ENCODE data around the gene PHKG2.
A peak's percentile ranks its signal among the peaks of the same experiment; 100 is the strongest.

PHKG2 gene

GRCh38 chr16:30728899-30729672, 19.1 kb upstream of the PHKG2 start:
- DNase-seq (ENCODE audit: low spot score): no peak

DNA sequence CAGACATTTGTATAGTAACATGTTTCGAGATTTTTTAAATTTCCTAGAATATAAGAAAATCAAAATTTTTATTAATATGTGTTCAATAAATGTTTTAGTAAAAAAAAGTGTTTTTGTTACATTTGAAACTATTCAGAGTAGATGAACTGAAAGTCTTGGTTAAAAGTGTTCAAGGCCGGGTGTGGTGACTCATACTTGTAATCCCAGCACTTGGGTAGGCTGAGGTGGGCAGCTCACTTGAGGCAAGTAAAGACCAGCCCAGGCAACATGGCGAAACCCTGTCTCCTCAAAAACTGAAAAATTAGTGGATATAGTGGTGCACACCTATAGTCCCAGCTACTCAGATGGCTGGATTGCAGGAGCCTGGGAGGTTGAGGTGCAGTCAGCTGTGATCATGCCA, 16.8 kb upstream of the PHKG2 start:
- no peak for DNase-seq (ENCODE audit: low spot score)

GRCh38 chr16:30736995-30737793, 11.0 kb upstream of the PHKG2 start:
- DNase-seq (ENCODE audit: low spot score): no peak

- no peak for DNase-seq (ENCODE audit: low spot score)
Measured at GRCh38 chr16:30737794-30738648, 10.2 kb upstream of the PHKG2 start.

- DNase-seq (ENCODE audit: low spot score): no peak
Measured at GRCh38 chr16:30738984-30739951, 9.0 kb upstream of the PHKG2 start.

- no peak for DNase-seq (ENCODE audit: low spot score)
Measured at GRCh38 chr16:30740364-30741251, 7.6 kb upstream of the PHKG2 start.

DNA sequence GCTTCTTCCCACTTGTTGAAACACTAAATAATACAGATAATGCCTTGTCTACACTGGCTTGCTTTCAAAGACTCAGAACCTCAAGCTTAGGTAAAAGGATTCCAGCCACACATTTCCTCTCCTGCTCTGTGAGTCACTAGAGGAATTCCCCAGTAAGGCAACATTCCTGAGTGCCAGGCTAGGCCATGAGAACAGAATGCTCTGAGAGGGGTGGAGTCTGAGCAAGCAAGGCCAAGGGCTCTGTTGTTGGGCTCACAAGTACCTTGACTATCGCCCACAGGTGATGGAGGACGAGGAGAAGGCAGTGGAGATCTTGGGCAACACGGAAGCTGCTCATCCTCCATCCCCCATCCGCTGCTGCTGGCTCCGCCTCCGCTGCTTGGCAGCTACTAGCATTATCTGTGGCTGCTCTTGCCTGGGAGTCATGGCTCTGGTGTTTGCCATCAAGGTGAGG, 6.7 kb upstream of the PHKG2 start:
- DNase-seq (ENCODE audit: low spot score): peak; percentile 42

- no peak for DNase-seq (ENCODE audit: low spot score)
Measured at GRCh38 chr16:30743716-30744115, 4.5 kb upstream of the PHKG2 start.

- no peak for DNase-seq (ENCODE audit: low spot score)
Measured at GRCh38 chr16:30744183-30744582, 4.0 kb upstream of the PHKG2 start.

GRCh38 chr16:30745082-30745481, 3.1 kb upstream of the PHKG2 start:
- no peak for DNase-seq (ENCODE audit: low spot score)

GRCh38 chr16:30746638-30747175, 1.5 kb upstream of the PHKG2 start:
- no peak for DNase-seq (ENCODE audit: low spot score)

DNA sequence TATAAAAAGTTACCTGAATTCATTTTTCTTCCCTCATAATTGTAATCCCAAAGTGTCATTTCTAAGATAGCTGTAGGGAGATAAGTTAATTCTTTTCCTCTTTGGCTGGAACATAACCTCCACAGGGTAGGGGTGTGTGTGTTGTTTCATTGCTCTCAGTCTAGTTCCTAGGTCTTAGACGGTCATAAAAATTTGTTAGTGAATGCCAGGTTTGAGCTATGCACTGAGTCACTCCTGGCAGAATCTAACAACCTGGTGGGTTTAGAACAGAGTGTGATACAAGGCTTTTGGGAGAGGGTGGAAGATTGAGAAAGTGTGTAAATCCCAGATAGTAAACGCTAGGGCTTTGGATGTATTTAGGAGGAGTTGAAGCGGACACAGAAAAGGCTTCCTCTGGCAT, 894 bp upstream of the PHKG2 start:
- DNase-seq (ENCODE audit: low spot score): no peak

DNA sequence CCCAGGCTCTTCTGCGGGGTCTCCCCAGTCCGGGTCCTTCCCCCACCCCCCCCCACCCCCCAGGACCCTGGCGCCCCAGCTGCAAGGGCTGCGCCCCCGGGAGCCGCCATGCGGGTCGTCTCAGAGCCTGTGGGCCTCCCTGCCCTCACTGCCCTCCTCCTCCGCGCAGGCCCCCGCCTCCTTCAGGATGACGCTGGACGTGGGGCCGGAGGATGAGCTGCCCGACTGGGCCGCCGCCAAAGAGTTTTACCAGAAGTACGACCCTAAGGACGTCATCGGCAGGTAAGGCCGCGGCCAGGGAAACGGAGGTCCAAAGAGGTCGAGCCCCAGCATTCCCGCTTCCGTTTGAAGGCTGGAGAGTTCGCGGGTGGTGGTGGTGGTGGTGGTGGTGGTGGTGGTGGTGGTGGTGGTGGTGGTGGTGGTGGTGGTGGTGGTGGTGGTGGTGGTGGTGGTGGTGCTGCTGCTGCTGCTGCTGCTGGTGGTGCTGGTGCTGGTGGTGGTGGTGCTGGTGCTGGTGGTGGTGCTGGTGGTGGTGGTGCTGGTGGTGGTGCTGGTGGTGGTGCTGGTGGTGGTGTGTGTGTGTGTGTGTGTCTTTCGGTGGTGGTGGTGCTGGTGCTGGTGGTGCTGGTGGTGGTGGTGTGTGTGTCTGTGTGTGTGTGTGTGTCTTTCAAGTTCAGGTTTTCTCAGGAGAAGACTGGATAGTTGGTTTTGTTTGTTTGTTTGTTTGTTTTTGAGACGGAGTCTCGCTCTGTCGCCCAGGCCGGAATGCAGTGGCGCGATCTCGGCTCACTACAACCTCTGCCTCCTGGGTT, 615 bp downstream of the PHKG2 start:
- no peak for DNase-seq (ENCODE audit: low spot score)

- DNase-seq (ENCODE audit: low spot score): no peak
Measured at GRCh38 chr16:30750201-30750600, 2.0 kb downstream of the PHKG2 start.

DNA sequence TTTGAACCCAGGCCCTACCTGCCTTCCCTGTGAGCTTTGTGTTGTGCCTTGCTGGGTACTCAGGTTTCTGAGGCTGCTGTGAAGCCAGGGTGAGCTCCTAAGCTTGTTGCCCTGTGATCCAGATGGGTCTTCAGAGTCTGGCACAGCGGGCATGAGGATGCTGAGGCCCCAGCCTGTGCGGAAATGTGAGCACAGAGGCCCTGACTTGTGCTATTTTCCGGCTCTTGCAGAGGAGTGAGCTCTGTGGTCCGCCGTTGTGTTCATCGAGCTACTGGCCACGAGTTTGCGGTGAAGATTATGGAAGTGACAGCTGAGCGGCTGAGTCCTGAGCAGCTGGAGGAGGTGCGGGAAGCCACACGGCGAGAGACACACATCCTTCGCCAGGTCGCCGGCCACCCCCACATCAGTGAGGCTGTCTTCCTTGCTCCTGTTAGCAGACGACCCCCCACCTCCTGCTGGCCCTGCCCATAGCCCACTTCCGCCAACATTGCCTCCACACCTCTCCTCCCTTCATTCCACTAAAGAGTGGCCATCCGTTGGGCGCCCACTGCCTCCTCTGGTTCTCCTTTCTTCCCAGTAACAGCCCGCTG, 2.7 kb downstream of the PHKG2 start:
- no peak for DNase-seq (ENCODE audit: low spot score)

GRCh38 chr16:30753596-30753995, 5.4 kb downstream of the PHKG2 start:
- DNase-seq (ENCODE audit: low spot score): no peak

GRCh38 chr16:30755955-30756780, 7.9 kb downstream of the PHKG2 start:
- DNase-seq (ENCODE audit: low spot score): no peak

GRCh38 chr16:30756781-30757100, 8.5 kb downstream of the PHKG2 start:
- no peak for DNase-seq (ENCODE audit: low spot score)
